Calu3 (cell line): Measurements from ENCODE around the gene SLC9A3. TPM values are rescaled to one million over a fixed set of nuclear protein-coding genes. Genes with fewer than 3 reads are reported as not detected.

Experiments
- BruUV-seq: library from RNA; stranded (reverse); fragments of 400-500 nt; replicated peaks from 2 replicates; lab custom pipeline; 2021; lab: Mats Ljungman, UMichigan
- CTCF ChIA-PET: fragments of 300-600 bp; sonication (Branson Sonifier 250); formaldehyde crosslinking; loops from one replicate; lab custom pipeline; 2022; ENCODE audit warnings: antibody characterized with exemption; lab: Charles Lee
- DNase-seq: peaks from one replicate; pipeline ENCODE4 v3.0.0; 2022
- H3K27ac Mint-ChIP-seq: one replicate; pipeline ENCODE4 v1.8.0; 2022; ENCODE audit warnings: mixed read lengths; ENCODE audit not compliant: unreplicated experiment
- H3K27me3 Mint-ChIP-seq: one replicate; pipeline ENCODE4 v1.8.0; 2022; ENCODE audit warnings: mixed read lengths; ENCODE audit not compliant: unreplicated experiment
- H3K36me3 Mint-ChIP-seq: one replicate; pipeline ENCODE4 v1.8.0; 2022; ENCODE audit warnings: mild to moderate bottlenecking, moderate library complexity, mixed read lengths; ENCODE audit not compliant: insufficient read depth, unreplicated experiment
- H3K4me1 Mint-ChIP-seq: one replicate; pipeline ENCODE4 v1.8.0; 2022; ENCODE audit warnings: mild to moderate bottlenecking, low read depth, mixed read lengths; ENCODE audit not compliant: unreplicated experiment
- H3K4me3 Mint-ChIP-seq: one replicate; pipeline ENCODE4 v1.8.0; 2022; ENCODE audit warnings: mild to moderate bottlenecking, low read depth, moderate library complexity, mixed read lengths; ENCODE audit not compliant: unreplicated experiment
- H3K9me3 Mint-ChIP-seq: one replicate; pipeline ENCODE4 v1.8.0; 2022; ENCODE audit warnings: low read depth, mixed read lengths; ENCODE audit not compliant: unreplicated experiment
- intact Hi-C: fragments of 100-400 bp; cut with micrococcal nuclease; formaldehyde crosslinking; loops from one replicate; pipeline ENCODE4 v1.10.0; 2022; ENCODE audit not compliant: unreplicated experiment
- total RNA-seq: library from RNA; stranded (reverse); gene quantifications from 2 replicates; pipeline ENCODE4 v1.2.3, GENCODE V29; 2022
- TF ChIP-seq, protein P1 (sequence below): fragments of 200-600 bp; IDR thresholded peaks from one replicate; pipeline ENCODE4 v1.8.0; 2022; ENCODE audit warnings: antibody characterized with exemption; ENCODE audit not compliant: unreplicated experiment

SLC9A3 gene
- total RNA-seq, 1 experiment from 2014 or later, result 1.1 TPM

DNA sequence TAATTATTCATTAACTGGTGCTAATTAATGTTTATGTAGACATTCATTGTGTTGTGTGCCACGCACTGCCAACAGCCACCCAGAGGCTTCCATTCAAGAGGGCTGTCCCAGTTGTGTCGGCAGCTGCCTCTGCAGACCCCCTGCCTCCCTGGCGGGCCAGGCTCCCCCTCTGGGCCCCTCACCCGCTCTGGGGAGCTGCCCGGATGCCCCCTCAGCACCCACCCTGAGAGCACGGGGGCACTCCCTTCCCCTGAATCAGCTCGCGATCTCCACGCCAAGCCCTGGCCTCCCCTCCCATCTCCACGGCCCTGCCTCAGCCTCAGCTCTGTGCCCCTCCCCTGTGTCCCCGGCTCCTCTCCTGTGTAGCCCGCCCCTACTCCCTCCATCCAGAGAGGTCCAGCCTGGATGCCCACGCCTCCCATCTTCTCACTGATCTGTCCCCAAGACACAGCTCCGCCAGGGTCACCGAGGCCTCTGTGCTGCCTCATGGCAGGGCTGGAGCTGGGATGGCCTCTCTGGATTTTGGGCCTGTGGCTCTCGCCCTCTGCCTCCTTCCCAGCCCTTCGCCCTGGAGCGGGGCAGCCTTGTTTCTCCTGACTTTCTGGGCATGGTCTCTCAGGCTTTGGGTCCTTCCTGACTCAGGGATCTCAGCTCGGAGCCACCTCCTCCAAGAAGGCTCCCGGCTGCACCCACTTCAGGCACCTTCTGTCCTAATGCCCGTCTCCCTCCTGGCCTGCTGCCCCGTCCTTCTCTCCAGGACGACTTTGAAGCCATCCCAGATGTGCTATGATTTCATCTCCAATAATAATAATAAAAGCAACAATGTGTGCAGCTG is 16.0 kb upstream of the SLC9A3 start:
- no peaks in the 10 kb centered on the region for H3K36me3 Mint-ChIP-seq
- no TSS peak for BruUV-seq
- TF ChIP-seq, protein P1, sequence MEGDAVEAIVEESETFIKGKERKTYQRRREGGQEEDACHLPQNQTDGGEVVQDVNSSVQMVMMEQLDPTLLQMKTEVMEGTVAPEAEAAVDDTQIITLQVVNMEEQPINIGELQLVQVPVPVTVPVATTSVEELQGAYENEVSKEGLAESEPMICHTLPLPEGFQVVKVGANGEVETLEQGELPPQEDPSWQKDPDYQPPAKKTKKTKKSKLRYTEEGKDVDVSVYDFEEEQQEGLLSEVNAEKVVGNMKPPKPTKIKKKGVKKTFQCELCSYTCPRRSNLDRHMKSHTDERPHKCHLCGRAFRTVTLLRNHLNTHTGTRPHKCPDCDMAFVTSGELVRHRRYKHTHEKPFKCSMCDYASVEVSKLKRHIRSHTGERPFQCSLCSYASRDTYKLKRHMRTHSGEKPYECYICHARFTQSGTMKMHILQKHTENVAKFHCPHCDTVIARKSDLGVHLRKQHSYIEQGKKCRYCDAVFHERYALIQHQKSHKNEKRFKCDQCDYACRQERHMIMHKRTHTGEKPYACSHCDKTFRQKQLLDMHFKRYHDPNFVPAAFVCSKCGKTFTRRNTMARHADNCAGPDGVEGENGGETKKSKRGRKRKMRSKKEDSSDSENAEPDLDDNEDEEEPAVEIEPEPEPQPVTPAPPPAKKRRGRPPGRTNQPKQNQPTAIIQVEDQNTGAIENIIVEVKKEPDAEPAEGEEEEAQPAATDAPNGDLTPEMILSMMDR, result no peak
- no peak for DNase-seq
- intact Hi-C loops, result no loop called here
- H3K9me3 Mint-ChIP-seq, result no peaks in the 10 kb centered on the region
- H3K27me3 Mint-ChIP-seq, result peaks cover 78% of the 10 kb centered on the region
- CTCF ChIA-PET, result no interaction called here
- peaks cover 10% of the 10 kb centered on the region for H3K4me1 Mint-ChIP-seq
- no peak overlapping the region for H3K27ac Mint-ChIP-seq
- peak overlapping the region; percentile 30 for H3K4me3 Mint-ChIP-seq

- TF ChIP-seq, protein P1, result no peak
- H3K27me3 Mint-ChIP-seq, result peaks cover 78% of the 10 kb centered on the region
- BruUV-seq, result no TSS peak
- H3K9me3 Mint-ChIP-seq, result no peaks in the 10 kb centered on the region
- no peaks in the 10 kb centered on the region for H3K36me3 Mint-ChIP-seq
- intact Hi-C loops, result no loop called here
- H3K27ac Mint-ChIP-seq, result no peak overlapping the region
- CTCF ChIA-PET, result no interaction called here
- peaks cover 10% of the 10 kb centered on the region for H3K4me1 Mint-ChIP-seq
- peak overlapping the region; percentile 30 for H3K4me3 Mint-ChIP-seq
- no peak for DNase-seq
Observed at GRCh38 chr5:539469-540070, 15.3 kb upstream of the SLC9A3 start.

- H3K27me3 Mint-ChIP-seq, result peaks cover 78% of the 10 kb centered on the region
- CTCF ChIA-PET, result no interaction called here
- H3K4me1 Mint-ChIP-seq, result peaks cover 10% of the 10 kb centered on the region
- H3K27ac Mint-ChIP-seq, result no peak overlapping the region
- intact Hi-C loops, result no loop called here
- TF ChIP-seq, protein P1, result no peak
- no peak for DNase-seq
- no peak overlapping the region for H3K4me3 Mint-ChIP-seq
- no TSS peak for BruUV-seq
- no peaks in the 10 kb centered on the region for H3K9me3 Mint-ChIP-seq
- no peaks in the 10 kb centered on the region for H3K36me3 Mint-ChIP-seq
Observed at GRCh38 chr5:538801-539468, 14.7 kb upstream of the SLC9A3 start.

DNA sequence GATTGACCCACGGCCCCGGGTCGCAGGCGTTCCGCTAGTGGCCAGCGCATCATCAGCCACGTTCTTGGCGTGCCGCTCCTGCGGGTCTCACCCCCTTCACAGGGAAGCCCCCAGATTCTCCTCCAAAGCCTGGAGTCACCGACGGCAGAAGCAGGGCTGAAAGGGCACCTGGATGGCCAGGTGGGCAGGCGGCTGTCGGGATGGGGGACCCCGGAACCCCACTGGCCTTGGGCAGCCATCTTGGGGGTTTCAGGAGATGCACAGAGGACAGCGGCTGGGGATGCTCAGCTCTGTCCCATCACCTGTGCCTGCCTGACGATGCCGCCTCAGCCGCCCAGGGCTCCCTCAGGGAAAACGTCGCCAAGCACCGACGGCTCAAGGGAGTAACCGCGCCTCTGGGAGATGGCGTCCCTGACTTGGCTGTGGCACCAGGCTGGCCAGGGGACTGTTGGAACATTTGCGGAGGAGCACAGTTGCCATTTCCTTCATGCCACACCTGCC is 14.1 kb upstream of the SLC9A3 start:
- no peaks in the 10 kb centered on the region for H3K9me3 Mint-ChIP-seq
- no peak for DNase-seq
- BruUV-seq, result no TSS peak
- TF ChIP-seq, protein P1, result no peak
- peaks cover 74% of the 10 kb centered on the region for H3K27me3 Mint-ChIP-seq
- no peak overlapping the region for H3K4me3 Mint-ChIP-seq
- CTCF ChIA-PET, result no interaction called here
- intact Hi-C loops, result no loop called here
- no peaks in the 10 kb centered on the region for H3K36me3 Mint-ChIP-seq
- no peak overlapping the region for H3K27ac Mint-ChIP-seq
- H3K4me1 Mint-ChIP-seq, result peaks cover 10% of the 10 kb centered on the region
